CD4-positive, alpha-beta T cell treated with Interleukin-17A for 1 hour (primary cell): ENCODE data around the gene TTC21B.

Source experiments
- DNase-seq: peaks from one replicate; pipeline ENCODE4 v3.0.0-alpha.2; 2020

TTC21B gene

GRCh38 chr2:165920748-165921147 lies 32.8 kb downstream of the TTC21B start:
- no peak for DNase-seq

- no peak for DNase-seq
Observed at GRCh38 chr2:165913636-165914035, 39.9 kb downstream of the TTC21B start.

- DNase-seq = no peak
Observed at GRCh38 chr2:165911981-165912380, 41.6 kb downstream of the TTC21B start.

- DNase-seq = no peak
Observed at GRCh38 chr2:165911231-165911630, 42.3 kb downstream of the TTC21B start.

GRCh38 chr2:165909466-165909865 lies 44.1 kb downstream of the TTC21B start:
- DNase-seq = no peak

- no peak for DNase-seq
Observed at GRCh38 chr2:165905854-165906253, 47.7 kb downstream of the TTC21B start.

GRCh38 chr2:165905269-165905668 lies 48.3 kb downstream of the TTC21B start:
- no peak for DNase-seq

GRCh38 chr2:165904432-165904831 lies 49.1 kb downstream of the TTC21B start:
- no peak for DNase-seq

- DNase-seq = no peak
Observed at GRCh38 chr2:165903406-165903805, 50.2 kb downstream of the TTC21B start.

GRCh38 chr2:165902934-165903333 lies 50.6 kb downstream of the TTC21B start:
- DNase-seq = peak; percentile 31

- DNase-seq = no peak
Observed at GRCh38 chr2:165901620-165902298, 51.8 kb downstream of the TTC21B start.

- DNase-seq = no peak
Observed at GRCh38 chr2:165899311-165899710, 54.3 kb downstream of the TTC21B start.

- no peak for DNase-seq
Observed at GRCh38 chr2:165898381-165898780, 55.2 kb downstream of the TTC21B start.

GRCh38 chr2:165897726-165898125 lies 55.9 kb downstream of the TTC21B start:
- DNase-seq = no peak

- no peak for DNase-seq
Observed at GRCh38 chr2:165897074-165897473, 56.5 kb downstream of the TTC21B start.

- DNase-seq = no peak
Observed at GRCh38 chr2:165895974-165896373, 57.6 kb downstream of the TTC21B start.

- DNase-seq = no peak
Observed at GRCh38 chr2:165893556-165893955, 60.0 kb downstream of the TTC21B start.

GRCh38 chr2:165892526-165892925 lies 61.0 kb downstream of the TTC21B start:
- no peak for DNase-seq

GRCh38 chr2:165891943-165892342 lies 61.6 kb downstream of the TTC21B start:
- no peak for DNase-seq

GRCh38 chr2:165891345-165891744 lies 62.2 kb downstream of the TTC21B start:
- no peak for DNase-seq

GRCh38 chr2:165889798-165890197 lies 63.8 kb downstream of the TTC21B start:
- no peak for DNase-seq

GRCh38 chr2:165889158-165889557 lies 64.4 kb downstream of the TTC21B start:
- no peak for DNase-seq

GRCh38 chr2:165888171-165888570 lies 65.4 kb downstream of the TTC21B start:
- DNase-seq = no peak

- DNase-seq = no peak
Observed at GRCh38 chr2:165886487-165887146, 67.0 kb downstream of the TTC21B start.
